GM21723 (cell line): ENCODE data around the gene PHF21A.
A peak's percentile ranks its signal among the peaks of the same experiment; 100 is the strongest.

Experiments used
- ATAC-seq: cut with Tn5 transposase; IDR thresholded peaks from one replicate; pipeline ENCODE4 v1.9.1; 2021; ENCODE audit warnings: mild to moderate bottlenecking, moderate library complexity; ENCODE audit not compliant: unreplicated experiment

Gene PHF21A

GRCh38 chr11:45889555-45889954 is 231.7 kb downstream of the PHF21A start:
- ATAC-seq: no peak

- no peak for ATAC-seq
Observed at GRCh38 chr11:45887587-45887986, 233.7 kb downstream of the PHF21A start.

- no peak for ATAC-seq
Observed at GRCh38 chr11:45886816-45887520, 234.3 kb downstream of the PHF21A start.

DNA sequence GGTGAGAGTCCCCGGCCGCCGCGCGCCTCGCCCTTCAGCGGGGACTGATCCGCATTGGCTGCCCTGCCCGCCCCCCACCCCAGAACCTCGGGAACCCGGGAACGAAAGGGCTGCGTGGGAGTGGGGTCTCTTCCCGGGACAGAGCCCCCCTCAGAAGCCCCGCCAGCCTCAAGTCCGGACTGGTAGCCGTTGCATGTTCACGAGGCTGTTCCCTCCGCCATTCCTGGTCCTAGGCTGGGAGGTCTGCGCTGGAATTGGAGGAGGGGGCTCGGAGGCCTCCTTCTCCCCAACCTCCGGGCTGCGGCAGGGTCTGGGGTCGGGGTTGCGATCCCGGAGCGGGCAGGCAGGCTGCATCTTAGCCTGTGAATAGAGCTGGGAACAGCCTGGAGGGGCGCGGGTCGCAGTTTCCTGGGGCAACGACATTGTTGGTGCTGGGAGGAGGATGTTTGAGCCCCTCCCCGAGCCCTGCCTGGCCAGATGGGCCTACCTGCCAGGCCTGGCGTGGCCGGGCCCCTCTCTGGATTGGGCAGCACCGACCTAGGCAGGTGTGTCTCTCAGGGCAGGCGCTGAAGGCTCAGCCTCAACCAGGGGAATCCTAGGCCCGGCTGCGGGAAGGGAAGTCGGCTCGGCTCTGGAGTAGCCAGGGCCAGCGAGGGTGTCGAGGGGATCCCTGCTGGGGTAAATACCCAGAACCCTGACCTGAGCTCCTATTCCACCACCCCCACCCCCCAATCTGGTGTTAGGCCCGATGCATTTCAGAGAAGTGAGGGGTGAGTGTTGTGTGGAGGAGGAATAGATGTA is 235.1 kb downstream of the PHF21A start:
- no peak for ATAC-seq

- peak; percentile 73 for ATAC-seq
Observed at GRCh38 chr11:45885274-45885920, 235.9 kb downstream of the PHF21A start, which contains the start of gene MAPK8IP1. Gene MAPK8IP1, plus strand, starts transcription at chr11:45885651. Its CDS starts 170 bp downstream, at chr11:45885821.

DNA sequence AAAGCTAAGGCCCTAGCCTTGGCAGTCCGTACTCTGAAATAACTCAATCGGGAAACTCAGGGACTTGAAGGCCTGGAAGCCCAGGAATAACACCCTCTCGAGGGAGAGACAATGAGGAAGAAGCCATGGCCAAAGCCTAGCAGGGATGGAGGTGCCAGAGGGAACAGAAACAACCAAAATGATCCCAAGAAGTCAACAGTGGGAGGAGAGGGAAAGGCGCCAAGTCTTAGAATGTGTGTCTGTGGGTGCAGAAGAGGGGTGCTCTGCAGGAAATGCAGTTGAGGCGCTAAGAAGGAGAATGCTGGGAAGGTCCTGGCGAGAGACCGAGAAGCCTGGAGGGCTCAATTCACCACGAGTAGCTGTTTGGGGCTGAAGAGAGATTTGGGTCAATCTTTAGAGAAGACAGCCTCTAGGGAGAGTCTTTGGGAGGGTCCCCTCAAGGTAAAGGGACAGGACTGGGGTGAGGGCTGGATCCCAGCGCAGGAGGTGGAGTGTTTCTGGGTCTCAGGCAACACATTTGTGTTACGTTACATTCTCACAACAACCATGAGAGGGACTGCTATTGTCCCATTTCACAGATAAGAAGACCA is 236.6 kb downstream of the PHF21A start:
- no peak for ATAC-seq
